ENCODE data around the gene PRPH2. TPM values are rescaled to one million over a fixed set of nuclear protein-coding genes. Genes with fewer than 3 reads are reported as not detected.
"Not testable (repeated sequence)": the region's sequence is repeated elsewhere in the genome, so short reads cannot be mapped to it uniquely, and the experiment has no call there.

PRPH2 gene
- total and polyA plus RNA-seq, 2 donors (not counting 1 experiment from before 2014, with no cell fraction given): 0.03 to 0.15 TPM

- no peak for TF ChIP-seq EZH2 (IDR thresholded peaks at IDR 0.05; ENCODE audit: borderline replicate concordance, insufficient read depth, low read depth, low read length, poor library complexity, severe bottlenecking)
- TF ChIP-seq CTCF (IDR thresholded peaks at IDR 0.05): no peak
- 89% methylated on average over 2 of the region's 4 CpGs for WGBS (ENCODE audit: insufficient coverage)
- POLR2A ChIA-PET: interaction anchor here (0.5 kb wide), 1 partner anchor 41 kb away, joined by 6 read pairs; the partner anchor contains the start of gene TBCC
- Histone ChIP-seq H3K27ac (ENCODE audit: low read length in 2 of 2) (no peak overlapping the region), H3K4me2 (replicated peaks; ENCODE audit: low read depth, low read length, poor library complexity, severe bottlenecking) (no peak overlapping the region), H2AFZ (ENCODE audit: insufficient read depth, low read depth, low read length, poor library complexity, severe bottlenecking) (no peak overlapping the region), H3K36me3 (replicated peaks in 1 of 2; ENCODE audit: control extremely low read depth in 1 of 2, control insufficient read depth in 1 of 2, extremely low read depth in 1 of 2, insufficient read depth in 2 of 2, low read length in 1 of 2) (no peaks in the 10 kb centered on the region), H4K20me1 (ENCODE audit: control insufficient read depth, insufficient read depth, low read length, poor library complexity, severe bottlenecking) (no peaks in the 10 kb centered on the region), H3K9me3 (ENCODE audit: control extremely low read depth in 1 of 3, control insufficient read depth in 2 of 3, insufficient read depth in 1 of 3, low read length in 2 of 3) (no peaks in the 10 kb centered on the region), H3K79me2 (ENCODE audit: control insufficient read depth, insufficient read depth, low read length) (no peaks in the 10 kb centered on the region), H3K27me3 (replicated peaks in 1 of 4; ENCODE audit: control extremely low read depth in 1 of 4, control insufficient read depth in 3 of 4, insufficient read depth in 4 of 4, low read length in 3 of 4) (peaks cover 0 to 2% (median 0%) of the 10 kb centered on the region in 4 experiments), H3K9ac (ENCODE audit: low read length) (no peak overlapping the region), H3K4me1 (ENCODE audit: control insufficient read depth in 2 of 2, insufficient read depth in 2 of 2, low read length in 2 of 2) (no peaks in the 10 kb centered on the region), H3K4me3 (ENCODE audit: control extremely low read depth in 1 of 5, extremely low read depth in 1 of 5, insufficient read depth in 1 of 5, low read depth in 2 of 5, low read length in 4 of 5) (no peak overlapping the region)
- no peaks in the 10 kb centered on the region for H3K4me1 Mint-ChIP-seq
- H3K27me3 Mint-ChIP-seq: peaks cover 8% of the 10 kb centered on the region
- CTCF ChIA-PET: interaction anchor here (0.7 to 1.2 kb wide), 2 partner anchors 21 to 22 kb away, joined by 3 to 4 read pairs; no protein-coding TSS in a partner anchor
- no peak for DNase-seq
- intact Hi-C loops (cut with micrococcal nuclease): no loop called here
- no peaks in the 10 kb centered on the region for H3K9me3 Mint-ChIP-seq (ENCODE audit: insufficient read depth)
- no peak overlapping the region for H3K27ac Mint-ChIP-seq
- no peak overlapping the region for H3K4me3 Mint-ChIP-seq
- no peak for ATAC-seq (ENCODE audit: low read depth)
Measured at GRCh38 chr6:42704937-42705374, 17.4 kb downstream of the PRPH2 start.

- Histone ChIP-seq H3K4me1 (ENCODE audit: control insufficient read depth in 2 of 2, insufficient read depth in 2 of 2, low read length in 2 of 2) (no peaks in the 10 kb centered on the region), H3K36me3 (replicated peaks in 1 of 2; ENCODE audit: control extremely low read depth in 1 of 2, control insufficient read depth in 1 of 2, extremely low read depth in 1 of 2, insufficient read depth in 2 of 2, low read length in 1 of 2) (no peaks in the 10 kb centered on the region), H2AFZ (ENCODE audit: insufficient read depth, low read depth, low read length, poor library complexity, severe bottlenecking) (no peak overlapping the region), H3K4me3 (ENCODE audit: control extremely low read depth in 1 of 5, extremely low read depth in 1 of 5, insufficient read depth in 1 of 5, low read depth in 2 of 5, low read length in 4 of 5) (no peak overlapping the region), H3K27ac (ENCODE audit: low read length in 2 of 2) (no peak overlapping the region), H4K20me1 (ENCODE audit: control insufficient read depth, insufficient read depth, low read length, poor library complexity, severe bottlenecking) (no peaks in the 10 kb centered on the region), H3K27me3 (replicated peaks in 1 of 4; ENCODE audit: control extremely low read depth in 1 of 4, control insufficient read depth in 3 of 4, insufficient read depth in 4 of 4, low read length in 3 of 4) (peaks cover 0 to 2% (median 0%) of the 10 kb centered on the region in 4 experiments), H3K9me3 (ENCODE audit: control extremely low read depth in 1 of 3, control insufficient read depth in 2 of 3, insufficient read depth in 1 of 3, low read length in 2 of 3) (no peaks in the 10 kb centered on the region), H3K79me2 (ENCODE audit: control insufficient read depth, insufficient read depth, low read length) (no peaks in the 10 kb centered on the region), H3K4me2 (replicated peaks; ENCODE audit: low read depth, low read length, poor library complexity, severe bottlenecking) (no peak overlapping the region), H3K9ac (ENCODE audit: low read length) (no peak overlapping the region)
- H3K4me3 Mint-ChIP-seq: no peak overlapping the region
- H3K4me1 Mint-ChIP-seq: no peaks in the 10 kb centered on the region
- CTCF ChIA-PET: interaction anchor here (1.2 kb wide), 1 partner anchor 22 kb away, joined by 3 read pairs; no protein-coding TSS in a partner anchor
- no peak for TF ChIP-seq EZH2 (IDR thresholded peaks at IDR 0.05; ENCODE audit: borderline replicate concordance, insufficient read depth, low read depth, low read length, poor library complexity, severe bottlenecking)
- no peak for TF ChIP-seq CTCF (IDR thresholded peaks at IDR 0.05)
- H3K9me3 Mint-ChIP-seq (ENCODE audit: insufficient read depth): no peaks in the 10 kb centered on the region
- no peak for ATAC-seq (ENCODE audit: low read depth)
- H3K27me3 Mint-ChIP-seq: peaks cover 8% of the 10 kb centered on the region
- intact Hi-C loops (cut with micrococcal nuclease): no loop called here
- no peak overlapping the region for H3K27ac Mint-ChIP-seq
- POLR2A ChIA-PET: interaction anchor here (0.5 kb wide), 1 partner anchor 41 kb away, joined by 6 read pairs; the partner anchor contains the start of gene TBCC
- 90% methylated on average over 18 of the region's 24 CpGs for WGBS (ENCODE audit: insufficient coverage)
- DNase-seq: no peak
Measured at GRCh38 chr6:42704251-42704936, 18.0 kb downstream of the PRPH2 start.

- H3K4me1 ChIP-seq (ENCODE audit: control insufficient read depth in 2 of 2, insufficient read depth in 2 of 2, low read length in 2 of 2); H3K27me3 ChIP-seq (replicated peaks in 1 of 4; ENCODE audit: control extremely low read depth in 1 of 4, control insufficient read depth in 3 of 4, insufficient read depth in 4 of 4, low read length in 3 of 4); H3K4me1 Mint-ChIP-seq; DNase-seq; H3K27ac Mint-ChIP-seq; H3K79me2 ChIP-seq (ENCODE audit: control insufficient read depth, insufficient read depth, low read length); H4K20me1 ChIP-seq (ENCODE audit: control insufficient read depth, insufficient read depth, low read length, poor library complexity, severe bottlenecking); H3K36me3 ChIP-seq (replicated peaks in 1 of 2; ENCODE audit: control extremely low read depth in 1 of 2, control insufficient read depth in 1 of 2, extremely low read depth in 1 of 2, insufficient read depth in 2 of 2, low read length in 1 of 2); H3K9me3 ChIP-seq (ENCODE audit: control extremely low read depth in 1 of 3, control insufficient read depth in 2 of 3, insufficient read depth in 1 of 3, low read length in 2 of 3); H3K9ac ChIP-seq (ENCODE audit: low read length); H3K4me3 Mint-ChIP-seq; H2AFZ ChIP-seq (ENCODE audit: insufficient read depth, low read depth, low read length, poor library complexity, severe bottlenecking); H3K9me3 Mint-ChIP-seq (ENCODE audit: insufficient read depth); H3K27ac ChIP-seq (ENCODE audit: low read length in 2 of 2); H3K4me3 ChIP-seq (ENCODE audit: control extremely low read depth in 1 of 5, extremely low read depth in 1 of 5, insufficient read depth in 1 of 5, low read depth in 2 of 5, low read length in 4 of 5); CTCF ChIA-PET; ATAC-seq (ENCODE audit: low read depth); intact Hi-C loops (cut with micrococcal nuclease); H3K27me3 Mint-ChIP-seq; H3K4me2 ChIP-seq (replicated peaks; ENCODE audit: low read depth, low read length, poor library complexity, severe bottlenecking); POLR2A ChIA-PET: not testable (repeated sequence)
- WGBS (ENCODE audit: insufficient coverage): 100% methylated on average over 1 of the region's 3 CpGs
Measured at GRCh38 chr6:42702786-42703185, 19.6 kb downstream of the PRPH2 start.

All from B cell (primary cell).